Measurements from ENCODE around the gene STX18. TPM values are rescaled to one million over a fixed set of nuclear protein-coding genes. Genes with fewer than 3 reads are reported as not detected.
"Not testable (repeated sequence)": the region's sequence is repeated elsewhere in the genome, so short reads cannot be mapped to it uniquely, and the experiment has no call there.

Gene STX18
- total RNA-seq, 2 donors from 2014 or later: 30.8 to 33.5 TPM

DNA sequence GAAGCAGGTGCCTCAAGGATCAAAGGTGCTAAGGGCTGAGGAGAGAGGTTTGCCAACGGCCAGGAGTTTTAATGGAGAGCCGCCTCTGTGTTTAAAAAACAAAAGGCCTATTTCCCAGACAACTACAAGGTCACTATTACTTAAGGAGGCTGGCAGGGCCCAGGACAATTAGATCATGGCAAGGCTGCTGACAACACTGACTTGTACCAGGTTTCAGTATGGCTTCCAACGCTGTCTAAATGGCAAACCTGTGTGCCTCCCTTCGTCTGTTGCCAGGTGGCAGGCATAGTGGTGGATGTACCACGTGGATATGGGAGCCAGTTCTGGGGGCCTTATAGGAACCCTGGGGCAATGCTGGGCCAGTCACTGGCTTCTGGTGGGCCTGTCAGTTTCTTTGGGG lies 114.0 kb downstream of the STX18 start:
- DNase-seq (ENCODE audit: low spot score) (no peak), ATAC-seq (no peak)
- Mint-ChIP-seq H3K4me3 (no peak overlapping the region), H3K9me3 (no peaks in the 10 kb centered on the region), H3K27ac (no peak overlapping the region), H3K4me1 (ENCODE audit: low read depth in 2 of 2) (peaks cover 0 to 9% of the 10 kb centered on the region in 2 donors), H3K36me3 (no peaks in the 10 kb centered on the region), H3K27me3 (no peaks in the 10 kb centered on the region)

DNA sequence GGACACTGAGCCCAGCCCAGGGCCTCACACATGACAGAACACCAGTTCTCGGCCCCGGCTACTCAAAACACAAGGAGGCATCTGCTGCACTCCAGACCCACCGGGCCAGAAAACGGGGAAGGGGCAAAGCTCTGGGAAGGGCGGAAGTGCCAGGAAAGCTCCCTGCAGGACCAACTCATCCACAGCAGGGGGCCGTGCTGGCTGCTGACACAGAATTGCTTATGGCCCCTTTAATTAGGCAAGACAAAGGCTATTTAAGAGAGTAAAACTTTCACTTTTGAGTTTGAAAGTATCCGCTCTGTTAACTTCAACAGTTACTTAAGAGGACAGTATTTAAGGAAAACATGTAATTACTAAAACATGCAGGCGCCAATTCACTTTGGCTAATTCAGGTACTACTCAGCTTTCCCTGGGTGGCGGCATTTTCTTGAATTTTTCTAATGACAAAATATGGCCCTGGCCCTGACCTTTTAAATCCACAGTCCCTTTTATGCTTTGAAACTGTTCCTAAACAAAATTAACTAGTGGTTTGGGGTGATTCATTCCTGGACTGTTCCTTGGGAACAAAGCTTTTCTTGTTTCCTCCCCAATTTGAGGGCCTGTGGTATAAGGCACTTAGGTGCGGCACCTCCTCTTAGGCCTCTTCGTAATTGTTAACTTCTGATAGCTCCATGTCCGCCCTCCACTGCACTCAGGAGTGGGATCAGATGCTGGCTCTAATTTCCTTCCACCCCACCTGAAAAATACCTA lies 114.6 kb downstream of the STX18 start:
- Mint-ChIP-seq H3K4me1 (ENCODE audit: low read depth in 2 of 2) (peaks cover 0 to 9% of the 10 kb centered on the region in 2 donors), H3K27ac (no peak overlapping the region), H3K4me3 (no peak overlapping the region), H3K9me3 (no peaks in the 10 kb centered on the region), H3K36me3 (no peaks in the 10 kb centered on the region), H3K27me3 (no peaks in the 10 kb centered on the region)
- ATAC-seq (no peak), DNase-seq (ENCODE audit: low spot score) (no peak)

DNA sequence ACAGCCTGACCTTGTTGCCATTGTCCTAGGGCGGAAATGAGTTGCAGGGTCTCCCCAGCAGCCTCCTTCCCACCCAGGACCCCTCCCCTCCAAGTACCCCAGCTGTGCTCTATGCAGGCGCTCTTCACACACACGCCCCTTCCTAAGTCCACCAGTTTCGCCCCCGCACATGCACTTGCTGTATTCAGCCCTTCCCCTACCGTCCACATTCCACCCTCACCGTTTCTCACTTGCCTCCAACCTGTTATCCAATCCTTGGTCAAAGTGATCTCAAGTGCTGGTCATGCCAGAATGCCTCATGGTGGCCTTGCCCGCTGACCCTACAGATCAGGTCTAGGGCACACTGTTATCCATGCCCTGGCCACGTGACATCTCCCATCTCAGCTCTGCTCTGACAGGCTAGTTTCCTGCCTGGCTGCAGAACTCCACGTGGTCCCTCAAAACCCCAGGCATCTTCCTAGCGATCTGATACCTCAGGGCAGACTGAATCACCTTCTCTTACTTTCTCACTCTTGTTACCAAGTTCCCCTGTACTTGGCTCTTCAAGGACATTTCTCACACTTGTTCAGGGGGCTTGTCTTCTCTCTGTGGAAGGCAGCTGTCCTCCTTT lies 115.2 kb downstream of the STX18 start:
- Mint-ChIP-seq H3K4me3 (no peak overlapping the region), H3K36me3 (no peaks in the 10 kb centered on the region), H3K27ac (no peak overlapping the region)

DNA sequence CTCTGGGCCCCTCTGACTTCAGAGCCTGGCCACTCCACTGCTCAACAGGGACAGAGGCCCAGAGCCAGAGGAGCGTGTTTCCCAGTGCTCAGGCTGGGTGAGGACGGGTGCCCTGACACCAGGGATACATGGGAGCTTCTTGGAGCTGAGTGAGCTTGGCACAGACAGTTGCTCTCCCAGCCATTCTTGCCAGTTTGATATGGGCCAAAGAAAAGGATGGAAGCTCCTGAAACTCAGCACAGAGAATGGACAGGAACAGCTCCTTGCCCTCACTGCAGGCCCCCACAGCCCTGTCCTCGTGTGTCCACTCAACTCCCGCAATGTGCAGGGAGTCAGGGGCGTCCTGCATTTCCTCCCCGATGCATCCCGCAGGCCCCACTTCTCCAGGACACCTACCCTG lies 116.2 kb downstream of the STX18 start:
- H3K4me3 Mint-ChIP-seq: no peak overlapping the region
- DNase-seq (ENCODE audit: low spot score): no peak
- H3K27me3 Mint-ChIP-seq: no peaks in the 10 kb centered on the region
- no peak overlapping the region for H3K27ac Mint-ChIP-seq
- H3K4me1 Mint-ChIP-seq (ENCODE audit: low read depth in 2 of 2): peaks cover 0 to 7% of the 10 kb centered on the region in 2 donors
- H3K36me3 Mint-ChIP-seq: no peaks in the 10 kb centered on the region
- H3K9me3 Mint-ChIP-seq: no peaks in the 10 kb centered on the region
- no peak for ATAC-seq

More for the DNA sequence above, 115.2 kb downstream of the STX18 start:
- H3K4me1 Mint-ChIP-seq (ENCODE audit: low read depth in 2 of 2): peaks cover 0 to 9% of the 10 kb centered on the region in 2 donors
- H3K27me3 Mint-ChIP-seq: no peaks in the 10 kb centered on the region
- no peaks in the 10 kb centered on the region for H3K9me3 Mint-ChIP-seq
- DNase-seq (ENCODE audit: low spot score) (no peak), ATAC-seq (no peak)

DNA sequence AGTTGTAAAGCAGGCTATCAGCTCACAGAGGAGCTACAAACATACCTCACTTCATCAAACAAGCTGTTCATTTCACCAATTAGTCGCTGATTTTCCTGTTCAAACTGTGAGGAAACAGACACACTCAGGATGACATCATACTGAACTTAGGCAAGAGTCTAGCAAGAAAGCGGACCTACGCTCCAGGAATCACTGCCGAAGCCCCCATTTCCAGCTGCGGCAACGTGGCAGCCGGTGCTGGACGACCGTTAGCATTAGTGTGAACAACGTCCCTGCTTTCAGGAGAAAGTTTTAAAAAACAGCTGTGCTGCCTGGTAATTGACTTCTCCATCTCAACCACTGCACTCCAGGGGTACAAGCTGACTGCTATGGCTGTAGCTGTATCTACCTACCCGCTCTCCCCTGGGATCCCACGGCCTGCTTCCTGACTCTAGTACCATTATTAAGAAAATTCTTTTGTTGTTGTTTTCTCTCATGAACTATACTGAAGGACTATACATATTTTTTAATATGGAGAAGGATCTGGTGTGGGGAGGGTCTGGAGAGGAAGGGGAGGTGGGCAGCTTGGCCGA lies 116.6 kb downstream of the STX18 start:
- Mint-ChIP-seq H3K27me3 (no peaks in the 10 kb centered on the region), H3K4me1 (ENCODE audit: low read depth in 2 of 2) (peaks cover 0 to 7% of the 10 kb centered on the region in 2 donors), H3K27ac (no peak overlapping the region), H3K9me3 (no peaks in the 10 kb centered on the region), H3K36me3 (no peaks in the 10 kb centered on the region), H3K4me3 (no peak overlapping the region)
- ATAC-seq (no peak), DNase-seq (ENCODE audit: low spot score) (no peak)

DNA sequence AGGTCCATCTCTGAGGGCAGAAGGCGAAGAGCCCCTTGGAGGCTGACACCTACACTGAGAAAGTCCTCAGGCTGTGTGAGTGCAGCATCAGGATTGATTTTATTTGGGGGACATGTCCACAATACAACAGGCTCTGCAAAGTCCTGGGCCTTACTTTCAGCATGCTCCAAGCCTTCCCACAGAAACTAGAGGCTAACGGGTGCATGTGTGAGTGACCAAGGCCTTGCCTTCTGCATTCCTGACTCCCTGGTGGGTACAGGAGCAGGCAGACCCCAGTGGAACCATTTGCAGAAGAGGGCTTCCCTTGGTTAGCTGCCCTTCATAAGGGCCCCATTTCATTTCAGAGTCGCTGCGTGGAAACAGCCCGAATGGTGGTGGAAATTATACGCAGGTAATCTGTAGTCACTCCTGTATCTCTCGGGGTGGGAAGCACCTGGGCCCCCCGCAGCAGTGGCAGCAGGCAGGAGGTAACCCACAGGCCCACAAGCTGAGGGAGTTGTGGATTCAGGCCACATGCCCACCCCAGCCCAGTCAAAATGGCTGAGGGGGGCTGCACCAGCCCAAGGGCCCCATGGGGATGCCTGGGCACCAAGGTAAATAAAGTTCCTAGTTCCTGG lies 117.2 kb downstream of the STX18 start:
- no peaks in the 10 kb centered on the region for H3K36me3 Mint-ChIP-seq
- H3K9me3 Mint-ChIP-seq: no peaks in the 10 kb centered on the region
- DNase-seq (ENCODE audit: low spot score) (no peak), ATAC-seq (no peak)
- H3K27me3 Mint-ChIP-seq: no peaks in the 10 kb centered on the region
- no peak overlapping the region for H3K27ac Mint-ChIP-seq
- H3K4me3 Mint-ChIP-seq: no peak overlapping the region
- H3K4me1 Mint-ChIP-seq (ENCODE audit: low read depth in 2 of 2): peaks cover 0 to 7% of the 10 kb centered on the region in 2 donors

DNA sequence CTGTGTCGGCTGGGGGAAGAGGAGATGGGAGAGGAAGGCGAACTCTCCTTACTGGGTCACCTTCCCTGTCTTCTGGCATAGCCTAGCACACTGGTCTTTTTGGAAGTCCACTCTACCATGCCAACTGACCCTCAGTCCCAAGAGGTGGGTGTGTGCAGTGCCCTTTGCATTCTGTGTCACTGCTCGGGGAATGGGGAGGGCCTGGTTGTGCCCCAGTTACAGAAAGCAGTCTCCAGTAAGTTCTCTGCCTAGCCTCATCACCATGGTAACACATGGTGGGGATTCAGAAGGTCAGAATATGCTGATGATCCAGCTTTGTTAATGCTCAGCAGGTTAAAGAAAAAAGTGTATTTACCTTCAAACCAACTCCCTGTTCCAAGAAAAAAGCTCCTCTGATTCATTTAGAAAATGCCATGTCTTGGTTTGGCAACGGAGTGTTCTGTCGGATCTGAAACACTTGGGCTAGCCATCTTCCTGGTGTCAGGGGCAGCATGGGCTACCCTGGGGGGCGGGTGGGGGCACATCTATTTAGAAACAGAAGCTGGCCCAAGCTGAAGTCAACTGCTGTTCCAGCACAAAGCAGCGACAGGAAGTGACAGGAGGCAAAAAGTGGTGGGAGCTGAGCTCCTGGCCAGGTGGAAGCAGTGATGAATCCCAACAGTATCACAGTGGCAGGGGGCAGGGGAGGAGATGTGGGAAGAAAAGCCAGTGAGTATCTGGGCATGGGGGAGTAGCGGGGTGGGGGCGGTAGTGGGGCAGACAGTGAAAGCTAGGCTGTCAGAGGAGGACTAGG lies 117.9 kb downstream of the STX18 start:
- no peak overlapping the region for H3K4me3 Mint-ChIP-seq
- no peaks in the 10 kb centered on the region for H3K9me3 Mint-ChIP-seq
- ATAC-seq (no peak), DNase-seq (ENCODE audit: low spot score) (no peak)
- peaks cover 0 to 7% of the 10 kb centered on the region in 2 donors for H3K4me1 Mint-ChIP-seq (ENCODE audit: low read depth in 2 of 2)
- H3K27ac Mint-ChIP-seq: no peak overlapping the region
- no peaks in the 10 kb centered on the region for H3K27me3 Mint-ChIP-seq
- no peaks in the 10 kb centered on the region for H3K36me3 Mint-ChIP-seq

DNA sequence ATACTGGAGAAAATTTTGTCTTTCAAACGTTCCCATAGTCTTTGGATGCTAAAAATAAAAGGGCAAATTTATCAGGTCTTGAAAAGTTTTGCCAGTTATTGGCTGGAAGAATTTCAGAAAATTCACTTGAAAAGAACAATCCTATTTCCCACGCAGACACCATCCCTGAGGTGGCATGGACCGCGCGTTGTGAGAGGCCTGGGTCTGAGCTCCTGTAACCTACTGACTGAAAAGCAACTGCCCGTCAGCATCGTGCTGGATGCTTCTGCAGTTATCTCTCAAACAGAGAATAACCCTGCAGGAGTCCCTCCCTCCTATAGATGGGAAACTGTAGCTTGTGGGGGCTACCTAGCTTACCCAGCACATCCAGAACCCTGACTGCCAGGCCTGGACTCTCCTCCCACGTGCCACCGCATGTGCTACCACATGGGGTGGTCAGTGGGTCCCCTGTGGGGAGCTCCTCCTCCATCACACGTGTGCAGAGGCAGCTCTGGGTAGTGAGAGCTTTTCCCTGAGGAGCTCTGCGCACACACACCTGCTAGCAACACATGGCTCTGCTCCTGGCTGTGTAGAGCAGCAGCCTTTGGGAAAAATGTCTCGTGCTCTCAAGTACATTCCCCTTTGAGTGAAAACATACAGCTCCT lies 118.9 kb downstream of the STX18 start:
- H3K4me3 Mint-ChIP-seq: no peak overlapping the region
- H3K4me1 Mint-ChIP-seq (ENCODE audit: low read depth in 2 of 2): peaks cover 0 to 7% of the 10 kb centered on the region in 2 donors
- no peaks in the 10 kb centered on the region for H3K36me3 Mint-ChIP-seq
- DNase-seq (ENCODE audit: low spot score) (no peak), ATAC-seq (peak in 1 of 2 donors; percentile 43)
- no peaks in the 10 kb centered on the region for H3K9me3 Mint-ChIP-seq
- no peak overlapping the region for H3K27ac Mint-ChIP-seq
- H3K27me3 Mint-ChIP-seq: no peaks in the 10 kb centered on the region

DNA sequence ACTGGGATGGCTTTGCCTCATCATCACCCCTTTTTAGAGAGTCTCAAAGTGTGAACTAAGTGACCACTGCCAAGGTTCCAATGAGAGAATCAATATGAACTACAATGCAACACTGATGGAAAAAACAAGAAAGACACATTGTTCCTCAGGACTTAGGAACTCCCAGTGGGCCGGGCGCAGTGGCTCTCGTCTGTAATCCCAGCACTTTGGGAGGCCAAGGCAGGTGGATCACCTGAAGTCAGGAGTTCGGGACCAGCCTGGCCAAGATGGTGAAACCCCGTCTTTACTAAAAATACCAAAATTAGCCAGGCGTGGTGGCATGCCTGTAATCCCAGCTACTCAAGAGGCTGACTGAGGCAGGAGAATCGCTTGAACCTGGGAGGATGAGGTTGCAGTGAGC lies 119.7 kb downstream of the STX18 start:
- H3K9me3 Mint-ChIP-seq; ATAC-seq; H3K27ac Mint-ChIP-seq; H3K27me3 Mint-ChIP-seq; H3K4me3 Mint-ChIP-seq; H3K36me3 Mint-ChIP-seq; DNase-seq (ENCODE audit: low spot score); H3K4me1 Mint-ChIP-seq (ENCODE audit: low read depth in 2 of 2): not testable (repeated sequence)

DNA sequence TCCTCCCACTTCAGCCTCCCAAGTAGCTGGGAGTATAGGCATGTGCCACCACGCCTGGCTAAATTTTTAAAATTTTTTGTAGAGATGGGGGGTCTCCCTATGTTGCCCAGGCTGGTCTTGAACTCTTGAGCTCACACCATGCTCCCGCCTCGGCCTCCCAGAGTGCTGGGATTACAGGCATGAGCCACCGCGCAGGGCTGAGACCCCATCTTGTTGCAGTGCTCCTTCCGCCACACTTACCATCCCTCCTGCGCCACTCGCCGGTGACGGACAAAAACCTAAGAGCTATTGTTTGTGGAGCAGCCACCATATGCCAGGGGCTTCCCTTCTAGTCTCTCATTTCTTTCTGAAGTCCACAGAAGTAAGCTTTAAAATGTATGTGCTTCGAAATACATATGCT lies 120.5 kb downstream of the STX18 start:
- Mint-ChIP-seq H3K9me3 (no peaks in the 10 kb centered on the region), H3K4me1 (ENCODE audit: low read depth in 2 of 2) (no peaks in the 10 kb centered on the region), H3K27me3 (no peaks in the 10 kb centered on the region), H3K27ac (no peak overlapping the region), H3K4me3 (no peak overlapping the region), H3K36me3 (peaks cover 4% of the 10 kb centered on the region)
- no peak for ATAC-seq
- no peak for DNase-seq (ENCODE audit: low spot score)

DNA sequence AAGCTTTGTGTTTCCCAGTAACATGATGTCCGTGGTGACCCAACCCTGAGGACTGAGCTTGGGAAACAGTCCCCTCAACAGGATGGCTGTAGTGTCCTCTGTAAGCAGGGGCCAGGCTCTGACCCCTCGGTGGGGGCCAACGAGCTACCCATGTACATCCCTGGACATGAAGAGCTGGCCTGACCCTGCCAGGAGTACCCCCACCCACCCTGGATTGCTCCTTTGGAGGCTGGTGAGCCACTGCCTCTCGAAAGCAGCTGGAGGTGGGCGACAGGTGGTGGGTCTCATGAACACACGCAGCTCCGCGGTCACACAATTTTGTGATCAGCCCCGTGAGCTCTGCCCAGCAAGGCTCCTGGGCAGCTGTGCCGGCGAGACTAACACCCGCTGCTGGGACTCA lies 121.4 kb downstream of the STX18 start:
- no peaks in the 10 kb centered on the region for H3K9me3 Mint-ChIP-seq
- H3K36me3 Mint-ChIP-seq: peaks cover 4% of the 10 kb centered on the region
- H3K4me1 Mint-ChIP-seq (ENCODE audit: low read depth in 2 of 2): no peaks in the 10 kb centered on the region
- no peak overlapping the region for H3K4me3 Mint-ChIP-seq
- H3K27ac Mint-ChIP-seq: no peak overlapping the region
- no peaks in the 10 kb centered on the region for H3K27me3 Mint-ChIP-seq
- ATAC-seq (no peak), DNase-seq (ENCODE audit: low spot score) (no peak)

DNA sequence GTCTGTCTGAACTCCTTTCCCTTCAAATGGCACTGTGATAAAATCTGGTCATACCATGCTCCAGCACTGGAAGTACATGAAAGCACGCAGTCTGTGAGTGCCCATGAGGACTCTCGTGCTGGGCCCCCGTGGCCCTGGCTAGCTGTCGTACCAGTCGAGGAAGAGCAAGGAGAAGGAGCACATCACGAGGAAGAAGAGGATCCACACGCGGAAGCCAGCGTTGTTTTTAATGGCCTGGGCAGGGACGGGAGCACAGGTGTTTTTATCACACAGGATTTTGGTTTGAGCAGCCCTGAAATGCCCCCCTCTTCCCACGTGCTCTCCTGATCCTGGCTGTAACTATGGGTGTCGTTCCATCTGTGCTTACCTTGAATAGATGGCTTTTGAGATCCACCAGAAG lies 122.0 kb downstream of the STX18 start:
- peaks cover 4% of the 10 kb centered on the region for H3K36me3 Mint-ChIP-seq
- no peaks in the 10 kb centered on the region for H3K27me3 Mint-ChIP-seq
- no peaks in the 10 kb centered on the region for H3K9me3 Mint-ChIP-seq
- no peak overlapping the region for H3K4me3 Mint-ChIP-seq
- ATAC-seq (no peak), DNase-seq (ENCODE audit: low spot score) (no peak)
- H3K27ac Mint-ChIP-seq: no peak overlapping the region
- H3K4me1 Mint-ChIP-seq (ENCODE audit: low read depth in 2 of 2): no peaks in the 10 kb centered on the region

DNA sequence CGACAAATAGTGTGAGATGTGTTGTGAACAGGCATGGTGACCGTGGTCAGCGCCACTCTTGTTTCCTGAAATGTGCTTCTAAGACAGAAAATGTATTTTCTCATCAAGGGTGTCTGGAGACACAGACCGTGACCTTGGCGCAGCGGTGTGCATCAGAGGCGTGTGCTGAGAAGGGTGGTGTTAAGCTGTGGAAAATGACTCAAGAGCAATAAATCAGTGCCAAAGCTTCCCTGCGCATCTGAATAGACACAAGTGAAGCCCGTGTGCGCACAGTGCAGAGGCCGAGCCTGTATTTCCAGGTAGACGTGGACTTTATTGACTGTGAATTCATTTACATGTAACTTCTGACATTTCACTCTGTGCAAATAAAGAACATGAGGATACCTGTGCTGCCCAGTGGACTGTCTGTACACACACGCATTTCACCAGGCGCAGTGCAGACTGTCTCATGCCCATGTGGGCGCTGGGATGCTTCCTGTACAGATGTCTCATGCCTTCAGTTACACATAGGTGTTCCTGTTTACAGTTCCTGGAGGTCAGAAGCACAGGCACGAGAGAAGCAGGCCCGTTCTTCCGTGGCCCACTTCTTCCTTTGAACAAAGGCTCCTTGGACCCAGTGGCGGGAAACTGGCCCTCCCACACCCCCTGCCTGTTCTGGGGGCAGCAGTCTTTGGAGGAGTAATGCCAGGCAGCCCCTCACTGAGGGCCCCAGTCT lies 123.0 kb downstream of the STX18 start:
- DNase-seq (ENCODE audit: low spot score) (no peak), ATAC-seq (no peak)
- no peak overlapping the region for H3K4me3 Mint-ChIP-seq
- H3K36me3 Mint-ChIP-seq: peaks cover 4% of the 10 kb centered on the region
- H3K27me3 Mint-ChIP-seq: no peaks in the 10 kb centered on the region
- H3K27ac Mint-ChIP-seq: no peak overlapping the region
- no peaks in the 10 kb centered on the region for H3K4me1 Mint-ChIP-seq (ENCODE audit: low read depth in 2 of 2)
- no peaks in the 10 kb centered on the region for H3K9me3 Mint-ChIP-seq

All from natural killer cell treated with Interleukin-12 subunit alpha and Interleukin-12 subunit beta and Interleukin-15 and Interleukin-18, amount 100 ng/mL, for 72 hours (primary cell).